ENCODE data around the gene PTCH1. TPM values are rescaled to one million over a fixed set of nuclear protein-coding genes. Genes with fewer than 3 reads are reported as not detected.

PTCH1 gene
- polyA plus RNA-seq, 1 donor: 7.3 TPM

GRCh38 chr9:95437559-95437958 is 79.2 kb downstream of the PTCH1 start:
- DNase-seq: no peak

DNA sequence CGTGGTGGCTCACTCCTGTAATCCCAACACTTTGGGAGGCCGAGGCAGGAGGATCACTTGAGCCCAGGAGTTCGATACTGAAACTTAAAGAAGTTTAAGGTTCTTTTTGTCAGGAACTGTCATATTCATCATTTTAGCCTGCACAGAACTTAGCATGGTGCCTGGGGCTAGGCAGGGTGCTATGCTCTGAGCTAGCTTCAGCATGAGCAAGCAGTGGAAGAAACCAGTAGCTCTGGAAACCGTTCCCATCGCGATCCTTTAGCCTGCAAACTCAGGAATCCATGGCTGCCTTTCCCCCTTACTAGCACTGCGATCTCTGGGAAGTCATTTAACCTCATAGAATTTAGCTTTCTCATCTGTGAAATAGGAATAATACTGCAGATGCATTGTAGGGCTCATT is 80.4 kb downstream of the PTCH1 start:
- DNase-seq: no peak

- no peak for DNase-seq
These were observed 81.6 kb downstream of the PTCH1 start for GRCh38 chr9:95435074-95435728.

GRCh38 chr9:95434116-95435073 is 82.4 kb downstream of the PTCH1 start:
- no peak for DNase-seq

DNA sequence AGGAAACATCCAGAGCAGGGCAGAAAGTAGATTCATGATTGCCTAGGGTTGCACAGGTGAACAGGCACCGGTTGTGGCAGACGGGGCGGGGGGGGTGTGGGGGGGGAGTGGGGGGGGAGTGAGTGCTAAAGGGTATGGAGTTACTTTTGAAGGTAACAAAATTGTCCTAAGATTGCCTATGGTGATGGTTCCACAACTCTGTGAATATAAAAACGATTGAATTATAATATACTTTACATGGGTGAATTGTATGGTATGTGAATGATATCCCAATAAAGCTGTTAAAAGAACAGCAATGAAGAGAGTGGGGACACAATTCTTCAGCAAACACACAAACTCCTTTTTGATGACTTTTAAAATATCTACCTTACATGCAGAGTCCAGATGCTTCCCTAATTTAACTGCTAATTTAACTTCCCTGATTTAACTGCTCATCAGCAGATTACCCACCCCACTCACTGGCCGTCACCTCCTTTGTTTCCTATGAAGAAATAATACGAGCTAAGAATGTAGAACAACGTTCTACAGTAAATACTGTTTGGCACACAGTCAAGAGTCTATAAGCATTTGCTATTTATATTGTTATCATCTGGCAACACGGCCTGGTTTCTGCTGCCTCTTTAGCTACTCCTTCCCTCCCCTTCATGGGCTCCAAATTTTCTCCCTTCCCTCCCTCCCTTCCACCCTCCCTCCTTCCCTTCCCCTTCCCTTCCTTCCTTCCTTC is 83.5 kb downstream of the PTCH1 start:
- DNase-seq: no peak

DNA sequence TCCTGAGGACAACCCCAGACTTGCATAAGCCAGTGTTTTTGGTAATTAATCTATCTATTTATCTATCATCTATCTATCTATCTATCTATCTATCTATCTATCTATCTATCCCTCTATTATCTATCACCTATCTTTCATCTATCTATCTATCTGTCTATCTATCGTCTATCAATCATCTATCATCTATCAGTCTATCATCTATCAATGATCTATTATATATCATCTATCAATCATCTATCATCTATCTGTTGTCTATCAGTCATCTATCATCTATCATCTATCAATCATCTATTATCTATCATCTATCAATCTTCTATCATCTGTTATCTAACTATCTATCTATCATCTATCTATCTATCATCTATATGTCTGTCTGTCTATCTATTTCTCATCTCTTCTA is 85.5 kb downstream of the PTCH1 start:
- DNase-seq: no peak

DNA sequence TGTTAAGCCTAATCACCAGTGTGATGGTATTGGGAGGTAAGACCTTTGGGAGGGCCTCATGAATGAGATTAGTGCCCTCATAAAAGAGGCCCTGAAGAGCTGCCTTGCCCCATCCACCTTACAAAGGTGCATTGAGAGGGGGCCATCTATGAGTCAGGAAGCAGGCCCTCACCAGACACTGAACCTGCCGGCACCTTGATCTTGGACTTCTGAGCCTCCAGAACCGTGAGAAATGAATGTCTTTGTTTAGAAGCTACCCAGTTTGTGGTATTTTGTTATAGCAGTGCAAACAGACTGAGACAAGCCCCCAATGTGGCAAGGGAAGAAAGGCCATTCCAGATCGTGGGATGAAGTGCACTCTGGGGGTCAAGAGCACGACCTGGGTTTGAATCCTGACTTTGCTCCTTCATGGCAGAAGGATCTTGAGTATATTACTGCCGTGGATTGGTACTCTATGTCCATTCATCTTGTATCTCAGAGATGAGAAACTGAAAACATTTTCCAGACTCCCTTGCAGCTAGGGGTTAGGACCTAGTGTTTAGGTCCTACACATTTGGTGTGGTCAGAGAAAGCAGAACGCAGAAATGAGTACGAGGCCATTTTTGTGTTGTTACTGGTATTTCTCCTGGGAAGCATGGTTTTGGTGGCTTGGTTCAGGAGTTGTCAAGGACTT is 86.7 kb downstream of the PTCH1 start:
- no peak for DNase-seq

DNA sequence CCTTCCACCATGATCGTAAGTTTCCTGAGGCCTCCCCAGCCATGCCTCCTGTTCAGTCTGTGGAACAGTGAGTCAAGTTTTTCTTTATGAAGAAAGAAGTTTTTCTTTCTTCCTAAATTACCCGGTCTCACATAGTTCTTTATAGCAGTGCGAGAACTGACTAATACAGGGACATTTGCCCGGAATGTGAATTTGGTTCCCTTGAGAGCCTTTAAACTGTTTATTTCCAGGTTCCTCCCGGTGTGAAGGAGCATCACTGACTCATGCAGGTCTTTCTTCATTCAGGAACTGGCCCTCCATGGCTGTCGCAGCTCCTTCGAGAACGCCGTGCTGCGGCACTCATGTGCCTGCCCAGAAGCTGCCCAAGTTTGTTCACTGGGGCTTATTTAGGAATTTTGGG is 87.7 kb downstream of the PTCH1 start:
- no peak for DNase-seq

DNA sequence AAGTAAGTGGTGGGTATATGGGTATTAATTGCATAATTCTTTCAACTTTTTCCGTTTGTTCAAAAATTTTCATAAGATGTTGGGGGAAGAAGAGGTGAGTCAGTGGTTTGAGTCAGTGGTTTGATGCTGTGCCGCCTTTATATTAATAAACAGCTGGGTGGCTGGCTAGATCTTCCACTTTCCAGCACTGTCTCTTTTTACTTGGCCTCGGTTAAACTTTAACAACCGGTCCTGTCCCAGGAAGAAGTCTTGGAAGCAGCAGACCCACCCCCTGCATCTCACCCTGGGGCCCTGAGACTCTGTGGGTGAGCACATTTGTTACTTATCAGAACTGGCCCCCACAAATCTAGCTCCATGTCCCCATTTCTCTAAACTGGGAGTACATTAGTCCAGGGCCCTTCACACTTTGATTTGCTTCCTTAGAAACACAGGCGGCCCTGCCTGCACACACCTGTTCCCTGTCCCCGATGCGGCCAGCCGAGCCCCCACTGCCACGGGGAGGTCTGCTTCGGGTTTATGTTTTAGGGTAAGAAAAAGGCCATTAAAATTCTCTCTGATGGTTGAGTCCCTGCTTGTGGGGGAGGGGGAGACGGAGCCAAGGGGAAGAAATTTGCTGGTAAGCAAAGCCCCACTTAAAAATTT is 90.7 kb downstream of the PTCH1 start:
- DNase-seq: no peak

DNA sequence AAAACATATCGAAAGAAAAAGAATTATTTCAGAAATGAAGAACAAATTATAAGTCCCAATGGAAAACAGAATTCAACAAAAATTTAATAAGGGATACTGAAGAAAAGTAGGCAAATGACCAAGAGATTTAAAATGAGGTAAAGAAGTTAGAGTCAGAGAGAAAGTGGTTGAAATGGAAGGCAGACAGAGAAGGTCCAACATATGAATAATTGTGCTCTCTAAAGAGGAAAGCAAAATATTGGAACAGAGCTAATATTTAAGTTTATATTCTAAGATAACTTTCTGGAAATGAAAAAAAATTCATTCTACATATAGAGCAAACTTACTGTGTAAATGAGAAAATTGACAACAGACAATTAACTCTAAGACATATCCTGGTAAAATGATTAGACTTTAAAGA is 94.1 kb downstream of the PTCH1 start:
- no peak for DNase-seq

GRCh38 chr9:95420518-95420917 is 96.3 kb downstream of the PTCH1 start:
- no peak for DNase-seq

DNA sequence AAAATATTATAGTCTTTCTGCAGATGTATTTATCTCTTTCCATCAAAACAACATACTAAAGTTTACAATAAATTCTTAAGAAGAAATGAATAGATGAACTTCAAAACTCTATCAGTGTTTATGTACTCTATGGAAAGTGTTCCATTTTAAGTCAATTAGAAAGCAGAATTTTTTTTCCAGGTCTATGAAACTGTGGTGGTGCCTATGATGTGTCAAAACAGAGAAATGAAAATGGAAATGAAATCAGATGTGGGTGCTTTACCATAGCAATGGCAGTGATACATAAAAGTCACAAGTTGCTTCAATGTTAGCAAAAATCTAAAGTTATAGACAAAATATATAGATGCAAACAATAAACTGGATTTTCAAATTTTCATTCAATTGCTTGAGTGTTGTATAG is 97.3 kb downstream of the PTCH1 start:
- DNase-seq: no peak

DNA sequence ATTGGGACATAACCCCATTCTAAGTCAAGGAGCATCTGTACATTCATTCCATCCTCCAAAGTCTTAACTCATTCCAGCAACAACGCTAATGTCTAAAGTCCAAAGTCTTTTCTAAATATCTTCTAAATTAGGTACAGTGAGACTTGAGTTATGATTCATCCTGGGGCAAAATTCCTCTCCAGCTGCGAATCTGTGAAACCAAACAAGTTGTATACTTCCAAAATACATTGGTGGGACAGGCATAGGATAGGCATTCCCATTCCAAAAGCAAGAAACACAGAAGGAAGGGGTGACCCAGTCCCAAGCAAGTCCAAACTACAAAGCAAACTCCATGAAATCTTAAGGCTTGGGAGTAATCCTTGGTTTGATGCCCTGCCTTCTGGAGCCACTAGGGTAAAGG is 101.6 kb downstream of the PTCH1 start:
- DNase-seq: no peak

DNA sequence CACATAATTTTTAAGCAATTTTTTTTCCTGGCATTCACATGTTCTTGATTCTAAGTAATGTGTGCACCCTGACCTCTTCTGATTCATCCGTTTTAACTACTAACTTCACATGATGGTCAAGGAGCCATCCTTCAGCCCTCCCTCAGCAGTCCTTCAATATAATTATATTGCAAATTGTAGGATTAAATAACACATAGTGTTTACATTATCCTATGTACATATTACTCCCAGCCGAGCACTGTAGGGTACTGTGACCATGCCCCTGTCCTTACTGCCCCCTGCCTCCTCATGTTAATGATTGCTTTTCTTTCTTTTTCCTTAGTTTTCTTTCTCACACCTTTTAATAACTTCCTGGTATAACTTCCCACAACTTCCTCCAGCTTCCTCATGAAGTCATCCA is 103.0 kb downstream of the PTCH1 start:
- DNase-seq: no peak

DNA sequence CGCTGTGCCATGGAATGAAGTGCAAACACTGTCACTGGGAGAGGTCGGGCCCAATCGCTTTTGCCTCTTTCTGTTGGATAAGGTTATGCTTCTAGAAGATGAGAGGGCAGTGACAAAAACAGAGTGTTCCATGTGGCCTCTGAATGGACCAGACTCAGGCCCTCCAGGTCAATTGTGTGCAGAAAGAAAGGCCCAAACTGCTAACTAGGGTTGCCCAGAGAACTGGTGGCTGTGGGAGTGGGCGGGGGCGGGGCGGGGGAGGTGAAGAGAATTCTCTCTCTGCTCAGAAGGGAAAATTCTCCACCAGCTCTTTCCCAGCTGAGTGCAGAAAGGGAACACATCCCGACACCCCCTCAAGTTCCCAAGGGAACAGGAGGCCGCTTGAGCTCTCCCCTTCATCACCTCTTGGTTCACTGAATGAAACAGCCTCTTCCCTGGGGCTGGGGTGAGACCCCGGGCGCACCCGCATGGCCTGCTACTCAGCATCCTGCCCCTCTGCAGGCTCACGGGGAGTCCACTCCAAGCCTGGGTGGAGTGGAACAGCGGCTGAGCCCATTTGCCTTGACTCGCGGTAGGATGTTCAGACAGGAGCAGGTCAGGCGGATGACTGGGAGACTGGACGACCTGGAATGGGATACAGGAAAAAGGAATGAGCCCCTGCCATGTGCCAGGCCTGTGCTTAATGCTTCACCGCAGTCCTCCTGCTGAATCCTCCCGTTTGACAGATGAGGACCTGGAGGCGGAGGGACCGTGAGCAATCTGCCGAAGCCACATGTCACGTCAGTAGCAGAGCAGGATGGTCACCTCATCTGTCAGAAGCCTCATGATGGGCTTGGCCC is 105.5 kb downstream of the PTCH1 start:
- no peak for DNase-seq

- no peak for DNase-seq
These were observed 106.9 kb downstream of the PTCH1 start for GRCh38 chr9:95409650-95410426.

GRCh38 chr9:95407524-95407923 is 109.2 kb downstream of the PTCH1 start:
- no peak for DNase-seq

- DNase-seq: no peak
These were observed 110.7 kb downstream of the PTCH1 start for GRCh38 chr9:95406121-95406520.

GRCh38 chr9:95399261-95399660 is 117.5 kb downstream of the PTCH1 start:
- no peak for DNase-seq

Data from hindlimb muscle (tissue), 1 donor.